ENCODE results near the gene FERMT3. TPM values are rescaled to one million over a fixed set of nuclear protein-coding genes. Genes with fewer than 3 reads are reported as not detected.

The FERMT3 gene
- total and polyA plus RNA-seq, 2 of the 13 experiments (the other 11 are each of a cell fraction or from before 2014, with no cell fraction given) = 0.29 TPM; not detected in 1

- TF ChIP-seq ZNF281 (CRISPR knock-in tag; IDR thresholded peaks at IDR 0.05; ENCODE audit: borderline replicate concordance) = peak; percentile 94
- TF ChIP-seq ZBTB33 (CRISPR knock-in tag; IDR thresholded peaks at IDR 0.05) = no peak
- no peak for TF ChIP-seq MLLT10 (CRISPR knock-in tag; IDR thresholded peaks at IDR 0.05)
- TF ChIP-seq HNF1B (CRISPR knock-in tag; IDR thresholded peaks at IDR 0.05) = peak; percentile 65
- TF ChIP-seq JDP2 (CRISPR knock-in tag; IDR thresholded peaks at IDR 0.05; ENCODE audit: borderline replicate concordance) = no peak; the same call in 1 of the 2 replicates
- no peak for TF ChIP-seq KAT2B (IDR thresholded peaks at IDR 0.05; ENCODE audit: borderline replicate concordance, low read depth, low read length)
- no peak for TF ChIP-seq NFKB2 (CRISPR knock-in tag; IDR thresholded peaks at IDR 0.05; ENCODE audit: borderline replicate concordance)
- TF ChIP-seq, protein P1, sequence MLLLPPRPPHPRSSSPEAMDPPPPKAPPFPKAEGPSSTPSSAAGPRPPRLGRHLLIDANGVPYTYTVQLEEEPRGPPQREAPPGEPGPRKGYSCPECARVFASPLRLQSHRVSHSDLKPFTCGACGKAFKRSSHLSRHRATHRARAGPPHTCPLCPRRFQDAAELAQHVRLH (CRISPR knock-in tag; IDR thresholded peaks at IDR 0.05; ENCODE audit: borderline replicate concordance, low read depth) = no peak
- TF ChIP-seq CSRNP1 (CRISPR knock-in tag; IDR thresholded peaks at IDR 0.05) = peak; percentile 90; the same call in 1 of the 2 replicates
- TF ChIP-seq, protein P2, sequence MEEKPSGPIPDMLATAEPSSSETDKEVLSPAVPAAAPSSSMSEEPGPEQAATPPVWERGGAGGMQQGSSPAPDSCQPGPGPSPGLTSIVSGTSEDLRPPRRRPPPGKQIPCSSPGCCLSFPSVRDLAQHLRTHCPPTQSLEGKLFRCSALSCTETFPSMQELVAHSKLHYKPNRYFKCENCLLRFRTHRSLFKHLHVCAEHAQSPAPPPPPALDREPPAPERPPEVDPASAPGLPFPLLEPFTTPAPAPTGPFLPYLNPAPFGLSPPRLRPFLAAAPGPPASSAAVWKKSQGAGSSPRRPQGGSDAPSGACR (CRISPR knock-in tag; IDR thresholded peaks at IDR 0.05) = no peak; the same call in 1 of the 2 replicates
- no peak for TF ChIP-seq TEAD2 (CRISPR knock-in tag; IDR thresholded peaks at IDR 0.05)
- no peak; the same call in 1 of the 2 replicates for TF ChIP-seq REPIN1 (CRISPR knock-in tag; IDR thresholded peaks at IDR 0.05; ENCODE audit: borderline replicate concordance, low read depth)
- no peak for TF ChIP-seq TCF7 (IDR thresholded peaks at IDR 0.05; ENCODE audit: low read depth)
- TF ChIP-seq IKZF4 (CRISPR knock-in tag; IDR thresholded peaks at IDR 0.05; ENCODE audit: borderline replicate concordance, low read depth, not compliant biosample characterization) = no peak
- TF ChIP-seq ZNF576 (CRISPR knock-in tag; IDR thresholded peaks at IDR 0.05) = no peak
- 0 out of 2 replicates have a peak, but pooled peaks have one; percentile 8 for TF ChIP-seq ELF1 (CRISPR knock-in tag; IDR thresholded peaks at IDR 0.05)
- TF ChIP-seq ZFP37 (CRISPR knock-in tag; IDR thresholded peaks at IDR 0.05; ENCODE audit: borderline replicate concordance) = 0 out of 2 replicates have a peak, but pooled peaks have one; percentile 18
Measured at GRCh38 chr11:64246871-64247728, 40.6 kb downstream of the FERMT3 start, which contains the start of gene PPP1R14B (continued).
